ENCODE measurements around the gene STK10.
"Not testable (repeated sequence)": the region's sequence is repeated elsewhere in the genome, so short reads cannot be mapped to it uniquely, and the experiment has no call there.

The STK10 gene

GRCh38 chr5:172188033-172188892 is at the start of gene STK10:
Gene STK10 (minus strand): TSS chr5:172188224. CDS start chr5:172188042, 182 bp downstream.
- DNase-seq (ENCODE audit: low spot score), result peak; percentile 90

- peak; percentile 11 for DNase-seq (ENCODE audit: low spot score)
Measured at GRCh38 chr5:172235827-172236736, 48.1 kb upstream of the STK10 start.

DNA sequence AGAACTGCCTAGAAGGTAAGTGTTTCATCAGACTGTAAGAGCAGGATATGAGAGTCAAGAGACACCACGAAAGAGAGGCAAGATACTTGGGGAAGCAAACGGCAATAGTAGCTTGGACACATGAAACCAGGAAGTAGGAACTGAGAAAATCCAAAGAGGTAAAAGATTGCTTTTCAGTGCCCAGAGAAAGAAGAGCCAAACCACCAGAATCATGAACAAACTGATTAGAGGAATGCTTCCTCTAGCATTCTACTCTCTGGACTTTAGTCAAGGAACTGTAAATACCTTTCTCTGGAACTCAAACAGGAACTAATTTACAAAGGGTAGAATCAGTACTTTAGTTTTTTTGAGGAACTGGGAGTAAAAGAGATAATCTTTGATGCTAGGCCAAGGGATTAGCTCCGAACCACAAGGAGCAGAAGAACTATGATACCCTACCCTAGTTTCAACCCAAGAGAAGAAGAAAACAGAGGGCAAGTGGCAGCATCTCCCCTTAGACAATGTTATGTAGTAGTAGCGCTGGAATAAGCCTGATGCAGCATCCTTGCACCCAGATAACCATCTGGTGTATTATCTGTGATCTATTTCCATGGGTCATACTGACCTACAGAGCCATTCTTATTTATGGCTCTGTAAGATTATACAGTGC is 47.2 kb upstream of the STK10 start:
- DNase-seq (ENCODE audit: low spot score), result peak; percentile 20

DNA sequence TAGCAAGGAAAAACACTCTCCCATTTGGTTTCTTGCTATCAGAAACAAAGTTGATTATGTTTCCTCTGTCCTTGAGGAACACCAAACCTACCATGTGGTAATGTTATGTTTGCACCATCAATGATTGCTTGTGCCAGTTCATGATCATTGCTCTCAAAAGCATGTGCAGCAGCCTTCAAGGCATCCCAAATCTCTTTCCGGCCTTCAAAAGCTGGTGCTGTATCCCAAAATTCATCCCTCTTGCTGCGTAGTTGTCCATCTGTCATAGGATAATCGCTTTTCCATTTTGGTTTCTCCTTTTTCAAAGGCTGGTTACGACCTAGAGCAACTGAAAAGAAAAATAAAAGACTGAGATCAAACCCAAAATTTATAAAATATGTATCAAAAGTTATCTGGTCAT is 46.0 kb upstream of the STK10 start:
- no peak for DNase-seq (ENCODE audit: low spot score)

GRCh38 chr5:172229904-172230303 is 41.9 kb upstream of the STK10 start:
- no peak for DNase-seq (ENCODE audit: low spot score)

DNA sequence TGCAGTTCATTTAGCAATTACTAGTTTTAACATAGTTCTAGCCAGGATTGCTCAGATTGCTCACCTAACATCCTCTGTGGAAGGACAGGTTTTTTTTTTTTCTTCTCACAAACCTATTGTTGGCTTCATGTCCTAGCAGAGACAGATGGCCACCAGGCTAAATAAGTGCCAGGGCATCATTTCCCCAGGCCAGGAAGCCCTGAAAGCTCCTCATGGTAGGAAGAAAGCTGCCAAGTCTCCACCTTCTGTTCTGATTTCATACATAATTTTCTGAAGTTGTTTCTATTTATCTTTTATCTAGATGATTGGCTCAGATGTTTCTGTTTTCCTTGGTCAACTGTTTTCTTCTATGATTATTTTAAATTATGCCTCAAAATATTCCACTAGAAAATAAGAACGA is 37.0 kb upstream of the STK10 start:
- DNase-seq (ENCODE audit: low spot score), result no peak

DNA sequence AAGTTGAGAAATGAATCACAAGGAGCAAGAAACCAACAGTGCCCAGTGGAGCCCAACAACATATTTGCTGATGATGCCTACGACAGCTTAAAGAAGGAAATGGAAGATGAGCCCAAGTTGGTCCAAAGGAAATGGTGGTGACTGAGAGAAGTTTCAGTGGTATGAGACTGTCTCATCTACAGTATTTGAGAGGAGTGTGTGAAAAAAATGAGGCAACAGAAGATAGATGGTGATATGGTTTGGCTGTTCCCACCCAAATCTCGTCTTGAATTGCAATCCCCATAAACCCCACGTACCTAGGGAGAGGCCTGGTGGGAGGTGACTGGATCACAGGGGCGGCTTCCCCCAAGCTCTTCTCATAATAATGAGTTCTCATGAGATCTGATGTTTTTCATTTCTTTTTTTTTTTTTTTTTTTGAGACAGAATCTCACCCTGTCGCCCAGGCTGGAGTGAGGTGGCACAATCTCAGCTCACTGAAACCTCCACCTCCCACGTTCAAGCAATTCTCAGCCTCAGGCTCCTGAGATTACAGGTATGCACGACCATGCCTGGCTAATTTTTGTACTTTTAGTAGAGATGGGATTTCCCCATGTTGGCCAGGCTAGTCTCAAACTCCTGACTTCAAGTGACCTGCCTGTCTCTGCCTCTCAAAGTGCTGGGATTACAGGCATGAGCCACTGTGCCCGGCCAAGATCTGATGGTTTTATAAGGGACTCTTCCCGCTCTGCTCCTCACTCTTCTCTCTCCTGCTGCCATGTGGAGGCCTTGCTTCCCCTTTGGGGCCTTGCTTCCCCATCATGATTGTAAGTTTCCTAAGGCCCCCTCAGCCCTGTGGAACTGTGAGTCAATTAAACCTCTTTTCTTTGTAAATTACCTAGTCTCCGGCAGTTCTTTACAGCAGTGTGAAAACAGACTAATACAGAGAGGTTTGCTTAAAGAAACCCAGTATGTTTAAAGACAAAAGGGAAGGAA is 36.2 kb upstream of the STK10 start:
- DNase-seq (ENCODE audit: low spot score), result no peak

- no peak for DNase-seq (ENCODE audit: low spot score)
Measured at GRCh38 chr5:172219296-172219695, 31.3 kb upstream of the STK10 start.

GRCh38 chr5:172216345-172216744 is 28.3 kb upstream of the STK10 start:
- DNase-seq (ENCODE audit: low spot score), result no peak

DNA sequence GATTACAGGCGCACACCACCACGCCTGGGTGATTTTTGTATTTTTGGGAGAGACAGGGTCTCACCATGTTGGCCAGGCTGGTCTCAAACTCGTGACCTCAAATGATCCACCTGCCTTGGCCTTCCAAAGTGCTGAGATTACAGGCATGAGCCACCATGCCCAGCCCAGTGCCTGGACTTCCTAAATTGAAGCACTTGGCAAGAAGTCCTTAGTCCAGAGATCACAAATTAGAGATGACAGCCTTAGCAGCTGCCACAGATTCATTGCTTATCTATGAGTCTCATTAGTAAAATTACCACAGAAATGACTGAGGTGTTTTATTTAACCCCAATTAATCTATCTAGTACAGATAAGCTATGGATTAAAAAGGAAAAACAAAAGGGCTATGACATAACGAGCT is 25.1 kb upstream of the STK10 start:
- DNase-seq (ENCODE audit: low spot score), result no peak

- no peak for DNase-seq (ENCODE audit: low spot score)
Measured at GRCh38 chr5:172211676-172212075, 23.7 kb upstream of the STK10 start.

GRCh38 chr5:172209714-172210113 is 21.7 kb upstream of the STK10 start:
- no peak for DNase-seq (ENCODE audit: low spot score)

GRCh38 chr5:172207511-172207910 is 19.5 kb upstream of the STK10 start:
- no peak for DNase-seq (ENCODE audit: low spot score)

DNA sequence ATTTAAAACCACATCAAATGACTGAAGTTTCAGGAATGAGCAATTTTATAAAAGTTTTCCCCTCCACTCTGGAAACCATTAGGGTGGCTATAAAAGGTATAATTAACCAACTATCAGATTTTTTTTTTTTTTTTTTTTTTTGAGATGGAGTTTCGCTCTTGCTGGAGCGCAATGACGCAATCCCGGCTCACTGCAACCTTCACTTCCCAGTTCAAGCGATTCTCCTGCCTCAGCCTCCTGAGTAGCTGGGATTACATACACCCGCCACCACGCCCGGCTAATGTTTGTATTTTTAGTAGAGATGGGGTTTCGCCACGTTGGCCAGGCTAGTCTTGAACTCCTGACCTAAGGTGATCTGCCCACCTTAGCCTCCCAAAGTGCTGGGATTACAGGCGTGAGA is 18.0 kb upstream of the STK10 start:
- not testable (repeated sequence) for DNase-seq (ENCODE audit: low spot score)

GRCh38 chr5:172200476-172200875 is 12.5 kb upstream of the STK10 start:
- no peak for DNase-seq (ENCODE audit: low spot score)

GRCh38 chr5:172199446-172199845 is 11.4 kb upstream of the STK10 start:
- DNase-seq (ENCODE audit: low spot score), result no peak

GRCh38 chr5:172197775-172198174 is 9.8 kb upstream of the STK10 start:
- not testable (repeated sequence) for DNase-seq (ENCODE audit: low spot score)

DNA sequence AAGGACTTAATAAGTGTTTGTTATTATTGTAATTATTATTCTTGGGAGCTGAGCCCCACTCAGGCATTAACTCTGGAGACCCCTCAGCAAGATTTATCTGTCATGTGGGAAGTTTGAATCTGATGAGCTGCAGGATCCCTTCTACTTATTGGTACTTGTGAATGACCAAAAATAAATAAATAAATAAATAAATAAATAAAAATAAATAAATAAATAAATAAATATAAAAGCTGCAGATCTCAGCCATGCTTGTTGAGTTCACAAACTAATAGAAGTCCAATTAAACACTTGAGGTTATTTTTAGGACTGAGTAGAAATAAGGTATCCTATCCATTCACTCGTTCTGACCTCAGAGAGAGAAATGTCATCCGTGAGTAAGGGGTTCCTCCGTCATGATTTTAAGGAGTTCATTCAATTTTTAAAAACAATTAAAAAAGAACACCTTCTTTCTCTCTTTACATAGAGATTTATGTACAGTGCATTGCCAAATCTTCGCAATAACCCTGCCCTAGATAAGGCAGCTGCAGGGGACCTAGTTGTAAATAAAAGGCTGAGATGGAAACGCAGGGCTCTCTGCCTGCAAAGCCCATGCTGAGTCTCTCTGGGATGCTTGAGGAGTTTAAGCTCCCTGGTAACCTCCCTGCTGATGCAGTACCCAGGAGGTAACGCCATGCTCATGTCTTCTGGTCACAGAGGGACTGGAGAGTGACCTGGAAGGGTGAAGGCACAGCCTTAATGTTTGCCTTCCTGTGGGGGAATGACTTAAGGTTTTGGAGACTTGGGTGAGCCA is 7.2 kb upstream of the STK10 start:
- DNase-seq (ENCODE audit: low spot score), result no peak

DNA sequence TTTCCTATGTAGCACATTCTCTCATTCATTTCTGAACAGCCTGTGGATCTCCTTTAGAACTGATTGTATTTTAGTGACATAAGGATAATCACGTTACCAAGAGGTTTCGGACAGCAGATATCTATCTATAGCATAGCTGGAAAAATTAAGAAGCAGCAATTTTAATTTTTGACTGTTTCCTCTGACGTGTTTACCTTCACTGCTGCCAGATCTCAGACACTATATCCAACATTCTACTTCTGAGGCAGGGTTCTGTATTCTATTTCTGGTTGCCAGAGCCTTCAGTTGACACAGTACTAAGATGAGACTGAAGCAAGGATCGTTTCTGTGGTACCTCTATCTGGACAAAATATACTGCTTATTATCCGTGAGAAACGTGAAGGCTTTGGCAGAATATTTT is 5.8 kb upstream of the STK10 start, which contains the start of gene EFCAB9:
TSS of gene EFCAB9 (plus strand) at position 301 of the 400 bp plus-strand sequence. CDS start at position 302, 1 bp downstream.
- no peak for DNase-seq (ENCODE audit: low spot score)

DNA sequence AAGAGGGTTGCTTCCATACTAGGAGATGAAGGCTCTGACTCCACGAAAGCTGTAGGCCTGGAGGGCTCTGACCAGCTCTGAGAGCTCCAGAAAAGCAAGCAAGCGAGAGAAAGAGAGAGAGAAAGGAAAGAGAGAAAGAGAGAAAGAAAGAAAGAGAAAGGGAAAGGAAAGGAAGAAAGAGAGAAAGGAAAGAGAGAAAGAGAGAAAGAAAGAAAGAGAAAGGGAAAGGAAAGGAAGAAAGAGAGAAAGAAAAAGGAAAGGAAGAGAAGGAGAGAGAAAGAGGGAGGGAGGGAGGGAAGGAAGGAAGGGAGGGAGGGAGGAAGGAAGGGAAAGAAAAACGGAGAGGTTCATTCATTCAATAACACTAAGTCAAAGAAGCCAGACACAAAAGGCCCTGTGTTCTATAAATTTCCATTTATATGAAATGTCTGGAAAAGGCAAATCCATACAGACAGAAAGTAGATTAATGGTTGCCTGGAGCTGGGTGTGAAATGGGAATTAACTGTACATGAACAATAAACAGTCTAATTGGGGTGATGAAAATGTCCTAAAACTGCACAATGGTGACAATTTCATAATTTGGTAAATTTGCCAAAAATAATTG is 1.8 kb upstream of the STK10 start:
- DNase-seq (ENCODE audit: low spot score), result no peak
